Neuronal stem cell (in vitro differentiated cells): Measurements from ENCODE around the gene KAZN.

Experiments
- DNase-seq: peaks from one replicate; pipeline ENCODE4 v3.0.0-alpha.2; 2013; ENCODE audit warnings: low spot score
- H2AFZ ChIP-seq: one replicate; pipeline ENCODE4 v1.6.1; 2013; ENCODE audit warnings: mild to moderate bottlenecking, low read length, inconsistent platforms
- H2AK5ac ChIP-seq: 2 replicates; pipeline ENCODE4 v1.6.1; 2013; ENCODE audit warnings: low read depth, mild to moderate bottlenecking, inconsistent platforms, low read length, moderate library complexity, mixed read lengths
- H2BK120ac ChIP-seq: 2 replicates; pipeline ENCODE4 v1.6.1; 2013; ENCODE audit warnings: low read depth, mild to moderate bottlenecking, inconsistent platforms, low read length, moderate library complexity, mixed read lengths
- H2BK12ac ChIP-seq: one replicate; pipeline ENCODE4 v1.6.1; 2013; ENCODE audit warnings: low read length, inconsistent platforms
- H2BK15ac ChIP-seq: 2 replicates; pipeline ENCODE4 v1.6.1; 2013; ENCODE audit warnings: mild to moderate bottlenecking, low read length, inconsistent platforms, mixed read lengths
- H2BK5ac ChIP-seq: one replicate; pipeline ENCODE4 v1.6.1; 2013; ENCODE audit warnings: inconsistent platforms, mild to moderate bottlenecking, low read length, moderate library complexity
- H3K14ac ChIP-seq: one replicate; pipeline ENCODE4 v1.6.1; 2013; ENCODE audit warnings: low read length, inconsistent platforms
- H3K18ac ChIP-seq: 2 replicates; pipeline ENCODE4 v1.6.1; 2013; ENCODE audit warnings: low read length, inconsistent platforms
- H3K23ac ChIP-seq: 2 replicates; pipeline ENCODE4 v1.6.1; 2013; ENCODE audit warnings: low read depth, mild to moderate bottlenecking, mixed read lengths, low read length, inconsistent platforms; ENCODE audit not compliant: poor library complexity
- H3K27ac ChIP-seq: replicated peaks from 3 replicates; pipeline ENCODE4 v1.5.1; 2013; ENCODE audit warnings: low read length, inconsistent platforms
- H3K27me3 ChIP-seq, 3 experiments: 2 replicates each; pipeline ENCODE4 v1.6.1; 2013; ENCODE audit warnings: low read length in 3 of 3, mild to moderate bottlenecking in 2 of 3, inconsistent platforms in 1 of 3, low read depth in 1 of 3, mixed read lengths in 1 of 3, moderate library complexity in 1 of 3; ENCODE audit not compliant: control insufficient read depth in 3 of 3, insufficient read depth in 3 of 3
- H3K36me3 ChIP-seq, 2 donors: replicated peaks in 1 of 2; 2 replicates each; pipeline ENCODE4 v1.6.1; 2013; ENCODE audit warnings: low read length in 2 of 2; ENCODE audit not compliant: control insufficient read depth in 2 of 2, insufficient read depth in 2 of 2
- H3K4ac ChIP-seq: 2 replicates; pipeline ENCODE4 v1.6.1; 2013; ENCODE audit warnings: inconsistent platforms, mild to moderate bottlenecking, low read length, moderate library complexity
- H3K4me1 ChIP-seq, 2 donors: 1 replicate in 1 of 2; 2 replicates in 1 of 2; pipeline ENCODE4 v1.6.1; 2013; ENCODE audit warnings: low read length in 2 of 2, low read depth in 1 of 2; ENCODE audit not compliant: control insufficient read depth in 2 of 2, insufficient read depth in 1 of 2
- H3K4me2 ChIP-seq: one replicate; pipeline ENCODE4 v1.6.1; 2013; ENCODE audit warnings: mild to moderate bottlenecking, low read length, inconsistent platforms; ENCODE audit not compliant: insufficient read depth, poor library complexity, severe bottlenecking
- H3K4me3 ChIP-seq, 2 donors: 2 replicates each; pipeline ENCODE4 v1.5.1; 2013; ENCODE audit warnings: low read length in 2 of 2, mild to moderate bottlenecking in 2 of 2, inconsistent platforms in 1 of 2, moderate library complexity in 1 of 2
- H3K79me1 ChIP-seq: one replicate; pipeline ENCODE4 v1.6.1; 2013; ENCODE audit warnings: low read depth, mild to moderate bottlenecking, inconsistent platforms, low read length, moderate library complexity
- H3K9ac ChIP-seq: one replicate; pipeline ENCODE4 v1.6.1; 2013; ENCODE audit warnings: mild to moderate bottlenecking, low read depth, low read length, inconsistent platforms; ENCODE audit not compliant: poor library complexity
- H3K9me3 ChIP-seq, 2 donors: replicated peaks in 1 of 2; 2 replicates each; pipeline versions ENCODE3 to v1.6.1; 2013; ENCODE audit warnings: low read length in 2 of 2, mild to moderate bottlenecking in 2 of 2, inconsistent platforms in 1 of 2, low read depth in 1 of 2, mixed read lengths in 1 of 2, moderate library complexity in 1 of 2; ENCODE audit not compliant: control insufficient read depth in 2 of 2, insufficient read depth in 1 of 2
- H4K8ac ChIP-seq: one replicate; pipeline ENCODE4 v1.6.1; 2013; ENCODE audit warnings: low read depth, mild to moderate bottlenecking, inconsistent platforms, low read length, moderate library complexity
- H4K91ac ChIP-seq: one replicate; pipeline ENCODE4 v1.6.1; 2013; ENCODE audit warnings: low read length, low read depth, mild to moderate bottlenecking, inconsistent platforms; ENCODE audit not compliant: poor library complexity
- WGBS, 2 donors: extraction: QIAGEN DNeasy Blood & Tissue Kit; methylation state at CpG; one replicate each; pipeline ENCODE4 v1.1.7; 2013; ENCODE audit warnings: missing lambda C conversion rate in 2 of 2, mixed read lengths in 1 of 2; ENCODE audit not compliant: insufficient read length in 2 of 2, insufficient replicate concordance in 1 of 2; ENCODE audit errors: extremely low coverage in 2 of 2; 5-methylcytosine and 5-hydroxymethylcytosine counted together

Gene KAZN

DNA sequence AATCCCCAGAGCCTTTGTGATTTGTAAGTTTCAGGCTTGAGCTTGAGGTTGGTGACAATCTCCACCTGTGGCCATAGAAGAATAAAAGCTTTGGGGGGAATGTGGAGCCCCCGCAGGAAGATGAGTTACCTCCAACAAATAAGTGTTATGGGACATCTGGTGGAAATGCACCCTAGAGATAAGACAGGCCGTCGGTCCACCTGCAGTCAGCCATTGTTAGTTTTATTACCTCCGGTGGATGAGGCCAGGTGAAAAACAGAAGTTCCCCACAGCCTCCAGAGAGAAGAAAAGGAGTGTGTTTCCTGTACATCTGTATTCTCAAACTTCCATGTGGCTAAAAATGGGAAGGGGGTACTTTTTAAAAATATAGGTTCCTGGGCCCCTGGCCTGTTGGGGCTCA lies 137.4 kb downstream of the KAZN start:
- DNase-seq: no peak
- H4K8ac ChIP-seq: no peak overlapping the region
- H3K36me3 ChIP-seq: peaks cover 0 to 42% of the 10 kb centered on the region in 2 donors
- no peak overlapping the region for H3K4me3 ChIP-seq
- H4K91ac ChIP-seq: no peak overlapping the region
- no peak overlapping the region for H3K4me2 ChIP-seq
- no peak overlapping the region for H3K9ac ChIP-seq
- H3K27me3 ChIP-seq: no peaks in the 10 kb centered on the region
- H3K9me3 ChIP-seq: no peaks in the 10 kb centered on the region
- peaks cover 1% of the 10 kb centered on the region for H3K79me1 ChIP-seq
- no peak overlapping the region for H3K23ac ChIP-seq
- no peak overlapping the region for H3K4ac ChIP-seq
- H2BK120ac ChIP-seq: no peak overlapping the region
- H2BK12ac ChIP-seq: no peak overlapping the region
- H3K4me1 ChIP-seq: peaks cover 30 to 34% of the 10 kb centered on the region in 2 donors
- no peak overlapping the region for H2AFZ ChIP-seq
- H3K18ac ChIP-seq: no peak overlapping the region
- no CpG with 5 or more reads among the region's 4 CpGs for WGBS, 2 donors
- no peak overlapping the region for H2BK15ac ChIP-seq
- no peak overlapping the region for H3K14ac ChIP-seq
- H3K27ac ChIP-seq: no peak overlapping the region
- no peak overlapping the region for H2AK5ac ChIP-seq
- no peak overlapping the region for H2BK5ac ChIP-seq

DNA sequence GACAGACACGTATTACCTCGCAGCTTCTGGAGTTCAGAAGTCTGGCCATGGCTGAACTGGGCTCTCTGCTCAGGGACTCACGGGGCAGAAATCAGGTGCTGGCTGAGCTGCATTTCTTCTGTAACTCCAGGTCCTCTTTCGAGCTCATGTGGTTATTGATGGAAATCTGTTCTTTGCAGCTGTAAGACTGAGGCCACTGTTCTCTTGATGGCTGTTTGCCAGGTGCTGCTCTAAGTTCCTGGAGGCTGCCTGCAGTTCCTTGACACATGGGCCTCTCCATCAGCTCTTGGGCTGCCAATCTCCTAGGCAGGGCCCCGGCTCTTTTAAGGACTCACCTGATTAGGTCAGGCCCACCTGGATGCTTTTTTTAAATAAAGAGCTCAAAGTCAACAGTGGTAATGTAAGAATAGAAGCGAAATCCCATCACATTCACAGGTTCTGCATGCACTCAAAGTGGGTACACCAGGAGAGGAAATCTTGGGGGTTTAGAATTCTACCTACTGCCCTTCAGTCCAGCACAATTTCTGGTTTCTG lies 139.1 kb downstream of the KAZN start:
- DNase-seq: no peak
- H2BK15ac ChIP-seq: no peak overlapping the region
- WGBS, 2 donors: no CpG with 5 or more reads among the region's 6 CpGs
- no peak overlapping the region for H2BK5ac ChIP-seq
- H3K9ac ChIP-seq: no peak overlapping the region
- no peak overlapping the region for H3K18ac ChIP-seq
- H2BK12ac ChIP-seq: no peak overlapping the region
- H3K4me1 ChIP-seq: peaks cover 28 to 41% of the 10 kb centered on the region in 2 donors
- H3K4me2 ChIP-seq: no peak overlapping the region
- H3K36me3 ChIP-seq: peaks cover 0 to 49% of the 10 kb centered on the region in 2 donors
- H3K27ac ChIP-seq: no peak overlapping the region
- no peak overlapping the region for H4K8ac ChIP-seq
- no peak overlapping the region for H4K91ac ChIP-seq
- H3K4me3 ChIP-seq: no peak overlapping the region
- no peak overlapping the region for H2BK120ac ChIP-seq
- H3K79me1 ChIP-seq: no peaks in the 10 kb centered on the region
- H2AK5ac ChIP-seq: peak overlapping the region; percentile 24
- H3K23ac ChIP-seq: no peak overlapping the region
- no peak overlapping the region for H3K14ac ChIP-seq
- H3K27me3 ChIP-seq: no peaks in the 10 kb centered on the region
- H2AFZ ChIP-seq: no peak overlapping the region
- no peak overlapping the region for H3K4ac ChIP-seq
- peaks cover 0 to under 1% of the 10 kb centered on the region in 2 donors for H3K9me3 ChIP-seq

DNA sequence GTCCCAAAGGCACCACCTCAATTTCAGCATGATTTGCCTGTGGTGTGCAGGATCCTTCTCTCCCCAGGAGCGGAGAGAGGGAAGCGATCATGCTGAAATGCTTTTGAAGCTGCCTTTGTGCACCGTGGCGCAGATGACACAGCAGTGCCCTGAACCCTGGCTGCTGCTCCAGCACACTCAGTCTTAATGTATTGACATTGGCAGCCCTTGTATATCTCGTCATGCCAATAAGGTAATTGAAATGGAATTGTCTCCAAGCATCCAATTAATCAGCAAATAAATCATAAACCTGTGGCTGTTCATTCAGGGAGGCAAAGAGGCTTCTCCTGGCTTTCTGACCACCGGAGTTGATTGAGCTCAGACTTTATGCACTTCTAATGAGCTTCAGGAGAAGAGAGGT lies 139.8 kb downstream of the KAZN start:
- no peak for DNase-seq
- H3K27ac ChIP-seq: no peak overlapping the region

DNA sequence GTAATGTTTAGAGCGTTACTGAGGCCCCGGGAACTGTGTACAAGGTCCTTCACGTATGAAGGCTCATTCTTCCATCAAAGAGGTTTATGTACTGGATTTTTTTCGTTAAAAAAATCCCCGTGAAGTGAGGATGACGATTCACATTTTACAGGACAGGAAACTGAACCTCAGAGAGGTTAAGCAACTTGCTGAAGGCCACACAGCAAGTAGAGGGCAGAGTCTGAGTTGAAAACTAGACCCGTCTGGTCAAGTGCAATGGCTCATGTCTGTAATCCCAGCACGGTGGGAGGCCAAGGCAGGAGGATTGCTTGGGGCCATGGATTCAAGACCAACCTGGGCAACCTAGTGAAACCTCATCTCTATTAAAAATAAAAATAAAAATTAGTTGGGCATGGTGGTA lies 140.2 kb downstream of the KAZN start:
- no peak overlapping the region for H3K18ac ChIP-seq
- no peak overlapping the region for H3K14ac ChIP-seq
- no CpG with 5 or more reads among the region's 8 CpGs for WGBS, 2 donors
- no peak overlapping the region for H2AFZ ChIP-seq
- H3K27ac ChIP-seq: no peak overlapping the region
- no peak overlapping the region for H2BK15ac ChIP-seq
- H2AK5ac ChIP-seq: no peak overlapping the region
- H3K4me1 ChIP-seq: peaks cover 18 to 33% of the 10 kb centered on the region in 2 donors
- no peak overlapping the region for H3K4ac ChIP-seq
- no peak for DNase-seq
- no peak overlapping the region for H3K23ac ChIP-seq
- H3K4me3 ChIP-seq: no peak overlapping the region
- peaks cover 0 to 49% of the 10 kb centered on the region in 2 donors for H3K36me3 ChIP-seq
- no peak overlapping the region for H2BK12ac ChIP-seq
- H3K9me3 ChIP-seq: peaks cover 0 to 2% of the 10 kb centered on the region in 2 donors
- H2BK5ac ChIP-seq: no peak overlapping the region
- H3K79me1 ChIP-seq: no peaks in the 10 kb centered on the region
- no peak overlapping the region for H3K4me2 ChIP-seq
- no peak overlapping the region for H4K8ac ChIP-seq
- H3K9ac ChIP-seq: no peak overlapping the region
- no peaks in the 10 kb centered on the region for H3K27me3 ChIP-seq
- H4K91ac ChIP-seq: no peak overlapping the region
- H2BK120ac ChIP-seq: no peak overlapping the region

More for the DNA sequence above, 139.8 kb downstream of the KAZN start:
- Histone ChIP-seq H2BK15ac (no peak overlapping the region), H3K4me3 (no peak overlapping the region), H2AFZ (no peak overlapping the region), H2BK12ac (no peak overlapping the region), H4K91ac (no peak overlapping the region), H3K14ac (no peak overlapping the region), H2BK120ac (no peak overlapping the region), H2BK5ac (no peak overlapping the region), H3K4me1 (peaks cover 22 to 37% of the 10 kb centered on the region in 2 donors), H3K4ac (no peak overlapping the region), H3K9ac (no peak overlapping the region), H3K23ac (no peak overlapping the region), H3K79me1 (no peaks in the 10 kb centered on the region), H3K27me3 (no peaks in the 10 kb centered on the region), H3K36me3 (peaks cover 0 to 49% of the 10 kb centered on the region in 2 donors), H2AK5ac (peak overlapping the region; percentile 24), H3K9me3 (peaks cover 0 to 2% of the 10 kb centered on the region in 2 donors), H3K18ac (peak overlapping the region; percentile 50), H3K4me2 (no peak overlapping the region), H4K8ac (no peak overlapping the region)
- no CpG with 5 or more reads among the region's 6 CpGs for WGBS, 2 donors
